Measurements from ENCODE around the gene FBXO24.

FBXO24 gene

GRCh38 chr7:100572949-100573675, 13.0 kb upstream of the FBXO24 start:
- peaks cover 31% of the 10 kb centered on the region for H3K4me1 ChIP-seq (ENCODE audit: insufficient read depth, low read length)
- H2AFZ ChIP-seq (ENCODE audit: low read depth, low read length), result no peak overlapping the region
- peaks cover 27% of the 10 kb centered on the region for H3K36me3 ChIP-seq (ENCODE audit: insufficient read depth, low read length)
- no peak overlapping the region for H3K4me3 ChIP-seq (ENCODE audit: low read length)
- H3K9me3 ChIP-seq (ENCODE audit: low read length), result no peaks in the 10 kb centered on the region
- no peaks in the 10 kb centered on the region for H3K27me3 ChIP-seq (ENCODE audit: insufficient read depth, low read length)

GRCh38 chr7:100573691-100574361, 12.3 kb upstream of the FBXO24 start, which contains the start of gene SAP25:
Gene SAP25, minus strand, starts transcription at chr7:100573900. Its CDS starts 158 bp downstream, at chr7:100573742.
- Histone ChIP-seq H3K36me3 (ENCODE audit: insufficient read depth, low read length) (peaks cover 34% of the 10 kb centered on the region), H3K27me3 (ENCODE audit: insufficient read depth, low read length) (no peaks in the 10 kb centered on the region), H2AFZ (ENCODE audit: low read depth, low read length) (no peak within 1 kb of the TSS), H3K4me3 (ENCODE audit: low read length) (no peak within 1 kb of the TSS), H3K9me3 (ENCODE audit: low read length) (no peaks in the 10 kb centered on the region), H3K4me1 (ENCODE audit: insufficient read depth, low read length) (peaks cover 25% of the 10 kb centered on the region)

DNA sequence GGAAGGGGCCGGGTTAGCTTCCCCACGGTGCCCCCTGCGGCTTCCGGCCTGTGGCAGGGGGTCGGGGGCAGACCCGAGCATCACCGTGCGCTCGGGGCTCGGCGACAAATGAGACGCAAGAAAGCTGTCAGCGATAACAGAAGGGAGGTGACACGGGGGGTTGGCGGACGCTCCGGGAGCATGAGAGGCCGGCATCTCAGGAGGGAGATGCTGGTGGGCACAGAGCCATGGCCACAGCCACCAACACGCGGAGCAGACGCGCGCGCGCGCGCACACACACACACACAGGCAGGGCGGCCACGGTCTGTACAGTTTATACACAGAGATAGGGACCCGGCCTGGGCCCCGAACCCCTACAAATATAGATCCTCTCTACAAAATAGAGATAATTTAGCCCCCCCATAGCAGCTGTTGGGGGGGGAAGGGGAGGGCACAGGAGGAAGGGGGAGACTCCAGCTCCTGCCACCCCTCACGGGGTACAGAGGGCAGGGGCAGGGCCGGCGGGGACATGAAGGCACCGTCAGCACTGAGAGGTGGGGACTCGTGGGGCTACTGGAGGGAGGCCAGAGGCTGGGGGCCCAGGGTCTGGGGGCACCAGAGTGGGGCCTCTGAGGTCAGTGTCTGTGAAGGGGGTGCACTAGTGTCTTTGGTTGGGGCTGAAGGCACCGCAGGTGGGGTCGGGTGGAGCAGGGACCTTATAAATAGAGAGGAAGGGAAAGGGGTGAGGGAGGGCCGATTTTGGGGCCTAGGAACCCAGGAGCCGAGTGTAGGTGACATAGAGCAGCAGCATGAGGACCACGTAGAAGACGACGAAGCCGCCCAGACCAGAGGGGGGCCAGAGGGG, 11.5 kb upstream of the FBXO24 start:
- no peaks in the 10 kb centered on the region for H3K9me3 ChIP-seq (ENCODE audit: low read length)
- H3K4me1 ChIP-seq (ENCODE audit: insufficient read depth, low read length), result peaks cover 19% of the 10 kb centered on the region
- no peak overlapping the region for H3K4me3 ChIP-seq (ENCODE audit: low read length)
- H3K36me3 ChIP-seq (ENCODE audit: insufficient read depth, low read length), result peaks cover 35% of the 10 kb centered on the region
- H3K27me3 ChIP-seq (ENCODE audit: insufficient read depth, low read length), result no peaks in the 10 kb centered on the region
- no peak overlapping the region for H2AFZ ChIP-seq (ENCODE audit: low read depth, low read length)

DNA sequence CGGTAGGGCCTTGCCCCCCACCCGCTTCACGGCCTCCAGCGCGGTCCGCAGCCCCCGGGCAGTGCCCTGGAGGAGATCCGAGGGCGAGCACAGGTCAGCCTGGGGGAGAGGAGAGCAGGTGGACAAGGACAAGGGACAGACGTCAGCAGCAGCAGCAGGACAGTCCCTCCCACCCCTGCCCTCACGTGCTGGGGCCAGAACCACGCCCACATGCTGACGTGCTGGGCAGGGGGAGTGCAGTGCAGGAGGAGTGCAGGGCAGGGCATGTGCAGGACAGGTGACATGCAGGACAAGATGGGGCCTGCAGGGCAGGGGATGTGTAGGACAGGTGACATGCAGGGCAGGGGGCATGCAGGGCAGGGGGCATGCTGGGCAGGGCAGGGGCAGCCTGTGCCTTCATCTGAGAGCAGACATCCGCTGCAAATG, 10.9 kb upstream of the FBXO24 start:
- Histone ChIP-seq H3K36me3 (ENCODE audit: insufficient read depth, low read length) (peaks cover 41% of the 10 kb centered on the region), H3K4me1 (ENCODE audit: insufficient read depth, low read length) (peaks cover 14% of the 10 kb centered on the region), H3K27me3 (ENCODE audit: insufficient read depth, low read length) (no peaks in the 10 kb centered on the region), H2AFZ (ENCODE audit: low read depth, low read length) (no peak overlapping the region), H3K9me3 (ENCODE audit: low read length) (no peaks in the 10 kb centered on the region), H3K4me3 (ENCODE audit: low read length) (no peak overlapping the region)

GRCh38 chr7:100575746-100576383, 10.3 kb upstream of the FBXO24 start:
- H2AFZ ChIP-seq (ENCODE audit: low read depth, low read length), result no peak overlapping the region
- peaks cover 47% of the 10 kb centered on the region for H3K36me3 ChIP-seq (ENCODE audit: insufficient read depth, low read length)
- no peaks in the 10 kb centered on the region for H3K27me3 ChIP-seq (ENCODE audit: insufficient read depth, low read length)
- H3K4me3 ChIP-seq (ENCODE audit: low read length), result no peak overlapping the region
- H3K9me3 ChIP-seq (ENCODE audit: low read length), result no peaks in the 10 kb centered on the region
- H3K4me1 ChIP-seq (ENCODE audit: insufficient read depth, low read length), result peaks cover 13% of the 10 kb centered on the region

DNA sequence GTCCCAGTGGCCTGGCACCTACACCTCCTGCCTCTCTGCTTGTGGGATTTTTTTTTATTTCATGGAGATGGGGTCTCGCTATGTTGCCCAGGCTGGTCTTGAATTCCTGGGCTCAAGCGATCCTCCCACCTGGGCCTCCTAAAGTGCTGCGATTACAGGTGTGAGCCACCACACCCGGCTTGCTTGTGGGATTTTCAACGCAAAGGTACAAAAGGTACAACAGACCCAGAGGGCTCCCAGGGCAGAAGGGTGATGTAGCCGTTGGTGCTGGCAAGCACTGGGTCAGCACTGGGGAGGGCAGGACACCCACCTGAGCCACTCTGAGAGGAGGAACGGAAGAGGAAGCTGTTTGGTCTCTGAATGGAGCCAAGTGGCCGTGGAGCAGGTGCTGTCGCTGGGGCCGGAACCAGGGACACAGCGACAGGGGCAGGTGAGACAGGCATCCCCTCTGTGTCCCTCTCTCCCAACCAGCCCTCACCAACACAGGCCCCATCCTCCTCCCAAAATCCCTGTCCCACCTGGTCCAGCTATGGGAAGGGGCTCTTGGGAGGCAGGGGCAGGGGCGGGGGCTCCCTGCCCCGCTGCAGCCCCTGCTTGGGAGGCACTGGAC, 9.6 kb upstream of the FBXO24 start:
- peaks cover 53% of the 10 kb centered on the region for H3K36me3 ChIP-seq (ENCODE audit: insufficient read depth, low read length)
- H3K4me3 ChIP-seq (ENCODE audit: low read length), result no peak overlapping the region
- no peaks in the 10 kb centered on the region for H3K9me3 ChIP-seq (ENCODE audit: low read length)
- H3K27me3 ChIP-seq (ENCODE audit: insufficient read depth, low read length), result no peaks in the 10 kb centered on the region
- H2AFZ ChIP-seq (ENCODE audit: low read depth, low read length), result no peak overlapping the region
- H3K4me1 ChIP-seq (ENCODE audit: insufficient read depth, low read length), result peaks cover 13% of the 10 kb centered on the region

GRCh38 chr7:100577103-100577502, 9.0 kb upstream of the FBXO24 start:
- Histone ChIP-seq H3K4me3 (ENCODE audit: low read length) (no peak overlapping the region), H3K9me3 (ENCODE audit: low read length) (no peaks in the 10 kb centered on the region), H2AFZ (ENCODE audit: low read depth, low read length) (no peak overlapping the region), H3K27me3 (ENCODE audit: insufficient read depth, low read length) (no peaks in the 10 kb centered on the region), H3K36me3 (ENCODE audit: insufficient read depth, low read length) (peaks cover 59% of the 10 kb centered on the region), H3K4me1 (ENCODE audit: insufficient read depth, low read length) (peaks cover 8% of the 10 kb centered on the region)

DNA sequence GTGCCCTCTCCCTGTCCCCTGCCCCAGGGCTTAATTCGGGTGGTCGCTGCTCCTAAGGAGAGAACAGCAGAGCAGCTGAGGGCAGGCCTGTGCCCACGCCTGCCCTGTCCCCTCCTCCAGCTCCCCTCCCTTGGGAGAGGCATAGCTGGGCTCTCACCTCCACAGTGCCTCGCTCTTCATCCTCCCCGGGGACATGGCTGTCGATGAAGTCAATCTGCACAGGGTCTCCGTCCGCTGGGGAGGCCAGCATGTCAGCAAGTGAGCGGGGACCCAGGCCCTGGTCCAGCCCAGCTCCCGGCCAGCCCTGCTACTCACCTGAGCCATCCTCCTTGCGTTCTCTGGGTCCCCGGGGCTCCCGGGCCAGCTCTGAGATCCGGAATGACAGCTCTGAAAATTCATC, 8.6 kb upstream of the FBXO24 start:
- peaks cover 62% of the 10 kb centered on the region for H3K36me3 ChIP-seq (ENCODE audit: insufficient read depth, low read length)
- H3K9me3 ChIP-seq (ENCODE audit: low read length), result no peaks in the 10 kb centered on the region
- H2AFZ ChIP-seq (ENCODE audit: low read depth, low read length), result no peak overlapping the region
- no peak overlapping the region for H3K4me3 ChIP-seq (ENCODE audit: low read length)
- H3K27me3 ChIP-seq (ENCODE audit: insufficient read depth, low read length), result no peaks in the 10 kb centered on the region
- H3K4me1 ChIP-seq (ENCODE audit: insufficient read depth, low read length), result peaks cover 4% of the 10 kb centered on the region

- Histone ChIP-seq H3K9me3 (ENCODE audit: low read length) (no peaks in the 10 kb centered on the region), H3K4me3 (ENCODE audit: low read length) (no peak overlapping the region), H3K36me3 (ENCODE audit: insufficient read depth, low read length) (peaks cover 68% of the 10 kb centered on the region), H3K27me3 (ENCODE audit: insufficient read depth, low read length) (no peaks in the 10 kb centered on the region), H2AFZ (ENCODE audit: low read depth, low read length) (no peak overlapping the region), H3K4me1 (ENCODE audit: insufficient read depth, low read length) (peaks cover 3% of the 10 kb centered on the region)
Observed at GRCh38 chr7:100578246-100579183, 7.6 kb upstream of the FBXO24 start.

DNA sequence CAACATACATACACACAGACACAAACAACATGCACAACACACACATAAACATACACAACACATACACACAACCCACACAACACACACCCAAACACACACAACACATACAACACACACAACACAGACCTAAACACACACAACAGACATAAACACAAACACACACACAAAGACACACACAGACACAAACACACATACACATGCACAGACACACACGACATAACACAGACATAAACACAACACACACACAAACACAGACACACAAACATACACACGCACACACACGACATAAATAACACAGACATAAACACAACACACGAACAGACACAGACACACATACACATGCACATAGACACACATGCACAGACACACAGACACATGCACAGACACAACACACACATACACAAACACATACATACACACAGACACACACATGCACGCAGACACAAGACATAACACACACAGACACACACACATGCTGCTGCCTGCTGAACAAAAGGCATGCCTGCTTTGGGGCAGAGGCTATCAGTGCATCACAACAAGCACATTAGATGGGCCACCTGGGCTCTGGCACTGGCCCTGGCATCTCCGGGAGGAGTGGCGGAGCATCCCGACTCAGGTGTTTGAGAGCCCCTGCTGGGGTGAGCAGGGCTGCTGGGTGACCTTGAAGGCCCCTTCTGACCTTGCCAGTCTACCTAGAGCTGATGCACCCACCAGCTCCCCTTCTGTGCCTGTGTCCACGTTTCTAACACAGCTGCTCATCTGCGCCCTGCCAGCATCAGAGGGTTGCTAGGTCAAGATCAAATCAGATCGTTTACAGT, 5.5 kb upstream of the FBXO24 start:
- peaks cover 60% of the 10 kb centered on the region for H3K36me3 ChIP-seq (ENCODE audit: insufficient read depth, low read length)
- peaks cover 21% of the 10 kb centered on the region for H3K4me1 ChIP-seq (ENCODE audit: insufficient read depth, low read length)
- no peaks in the 10 kb centered on the region for H3K27me3 ChIP-seq (ENCODE audit: insufficient read depth, low read length)
- H3K9me3 ChIP-seq (ENCODE audit: low read length), result no peaks in the 10 kb centered on the region
- H3K4me3 ChIP-seq (ENCODE audit: low read length), result no peak overlapping the region
- no peak overlapping the region for H2AFZ ChIP-seq (ENCODE audit: low read depth, low read length)

- no peaks in the 10 kb centered on the region for H3K27me3 ChIP-seq (ENCODE audit: insufficient read depth, low read length)
- peaks cover 24% of the 10 kb centered on the region for H3K4me1 ChIP-seq (ENCODE audit: insufficient read depth, low read length)
- no peaks in the 10 kb centered on the region for H3K9me3 ChIP-seq (ENCODE audit: low read length)
- peaks cover 51% of the 10 kb centered on the region for H3K36me3 ChIP-seq (ENCODE audit: insufficient read depth, low read length)
- H3K4me3 ChIP-seq (ENCODE audit: low read length), result no peak overlapping the region
- no peak overlapping the region for H2AFZ ChIP-seq (ENCODE audit: low read depth, low read length)
Observed at GRCh38 chr7:100582041-100582579, 4.0 kb upstream of the FBXO24 start.

Data from neuron (in vitro differentiated cells).